RKO (cell line): ENCODE data around the gene GPR153.

ENCODE experiments used
- DNase-seq: peaks from one replicate; pipeline ENCODE4 v3.0.0-alpha.2; 2016; ENCODE audit warnings: low spot score

The GPR153 gene

DNA sequence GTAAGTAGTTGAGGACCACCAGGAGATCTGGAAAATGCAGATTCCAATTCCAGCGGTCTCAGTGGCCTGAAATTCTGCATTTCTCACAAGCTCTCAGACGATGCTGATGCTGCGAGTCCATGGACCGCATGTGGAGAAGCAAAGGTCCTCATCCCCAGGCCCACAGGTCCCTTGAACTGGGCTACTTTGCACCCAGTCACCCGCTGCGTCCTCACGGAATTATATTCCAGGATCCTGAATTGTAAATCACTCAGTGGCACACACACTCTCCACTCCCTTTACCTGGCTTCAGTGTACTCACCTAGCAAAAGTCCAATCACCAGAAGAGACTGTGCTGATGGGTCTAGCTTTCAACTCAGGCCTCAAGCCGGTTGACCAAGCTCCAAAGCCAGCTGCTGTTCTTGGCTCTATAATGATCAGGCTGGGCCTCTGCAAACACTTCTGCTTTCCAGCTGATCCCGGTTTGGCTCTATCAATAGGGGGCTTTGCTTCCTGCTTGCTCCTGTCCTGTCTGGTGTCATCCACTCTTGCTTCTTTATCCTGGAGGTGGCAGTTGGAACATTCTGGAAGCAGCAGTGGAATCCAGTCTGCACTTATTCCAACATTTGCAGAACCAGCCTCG, 60.6 kb downstream of the GPR153 start:
- no peak for DNase-seq

DNA sequence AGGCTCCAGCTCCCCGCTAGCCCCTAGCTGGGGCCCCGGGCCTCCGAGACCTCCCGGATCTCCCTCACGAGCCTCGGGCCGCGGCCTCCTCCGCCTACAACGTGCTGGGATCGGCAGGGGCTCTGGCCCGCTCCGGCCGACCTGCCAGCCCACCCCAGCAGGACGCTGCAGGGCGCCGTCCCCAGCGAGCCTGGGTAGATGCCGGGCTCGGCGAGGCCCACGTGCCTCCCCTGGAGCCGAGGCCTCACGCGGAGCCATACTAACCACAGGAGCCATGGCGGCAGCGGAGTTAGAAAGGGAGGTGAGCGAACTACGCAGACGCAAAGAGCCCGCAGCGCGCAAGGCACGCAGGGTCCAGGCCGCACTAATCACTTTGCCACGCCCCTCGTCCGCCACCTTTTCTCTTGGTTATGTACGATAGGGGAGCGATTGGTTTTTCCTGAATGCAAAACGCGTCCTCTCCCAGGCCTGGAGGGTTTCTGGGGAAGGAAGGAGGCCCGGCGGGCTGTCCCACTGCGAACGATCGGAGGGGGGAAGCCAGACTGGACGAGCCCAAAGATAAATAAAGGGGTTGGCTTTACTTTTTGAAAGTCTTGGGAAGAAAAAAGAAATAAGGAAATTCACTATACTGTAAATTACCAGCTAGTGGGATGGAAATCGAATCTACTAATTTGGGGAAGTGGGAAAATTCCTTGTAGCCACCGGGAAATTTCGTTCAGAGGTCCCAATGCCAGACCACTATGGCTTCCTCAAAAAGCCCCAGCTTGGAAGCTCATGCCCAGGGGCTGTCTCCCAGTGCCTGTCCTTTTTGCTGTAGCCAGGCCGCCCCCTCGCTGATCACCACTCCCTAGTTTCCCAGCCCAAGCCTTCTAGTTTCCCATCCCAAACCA, 61.4 kb downstream of the GPR153 start, which contains the start of gene RPL22:
RPL22 (minus strand) TSS at position 298 of the 890 bp plus-strand sequence; CDS start at position 276, 22 bp downstream.
- DNase-seq = peak; percentile 99

DNA sequence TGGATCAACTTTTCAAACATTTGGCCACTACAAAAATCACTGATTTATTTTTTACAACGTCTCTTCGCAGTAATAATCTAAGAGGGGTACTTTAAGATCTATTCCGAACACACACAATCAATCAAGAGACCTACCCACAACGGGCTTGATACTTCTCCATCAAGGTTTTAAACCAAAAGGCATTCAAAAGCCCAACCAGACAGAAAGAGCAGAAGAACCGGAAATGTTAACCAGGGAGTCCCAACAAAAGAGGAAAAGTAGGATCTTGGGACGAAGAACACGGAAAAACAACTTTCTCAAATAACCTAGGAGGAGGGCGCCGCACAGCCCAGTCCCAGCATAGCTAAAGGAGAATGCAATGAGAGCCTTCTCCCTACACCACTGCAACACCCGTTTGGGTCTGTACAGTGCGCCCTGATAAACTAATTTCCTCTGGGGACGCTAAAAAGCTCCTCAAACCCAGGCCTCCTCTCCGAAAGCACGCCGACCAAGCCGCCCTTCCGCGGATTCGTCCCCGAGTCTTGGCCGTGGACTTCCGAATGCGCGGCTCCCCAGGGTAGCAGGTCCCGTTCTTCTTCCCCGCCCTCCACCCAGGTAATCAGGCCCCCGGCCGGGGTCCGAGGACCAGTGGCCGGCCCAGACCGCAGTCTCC, 62.1 kb downstream of the GPR153 start:
- no peak for DNase-seq

DNA sequence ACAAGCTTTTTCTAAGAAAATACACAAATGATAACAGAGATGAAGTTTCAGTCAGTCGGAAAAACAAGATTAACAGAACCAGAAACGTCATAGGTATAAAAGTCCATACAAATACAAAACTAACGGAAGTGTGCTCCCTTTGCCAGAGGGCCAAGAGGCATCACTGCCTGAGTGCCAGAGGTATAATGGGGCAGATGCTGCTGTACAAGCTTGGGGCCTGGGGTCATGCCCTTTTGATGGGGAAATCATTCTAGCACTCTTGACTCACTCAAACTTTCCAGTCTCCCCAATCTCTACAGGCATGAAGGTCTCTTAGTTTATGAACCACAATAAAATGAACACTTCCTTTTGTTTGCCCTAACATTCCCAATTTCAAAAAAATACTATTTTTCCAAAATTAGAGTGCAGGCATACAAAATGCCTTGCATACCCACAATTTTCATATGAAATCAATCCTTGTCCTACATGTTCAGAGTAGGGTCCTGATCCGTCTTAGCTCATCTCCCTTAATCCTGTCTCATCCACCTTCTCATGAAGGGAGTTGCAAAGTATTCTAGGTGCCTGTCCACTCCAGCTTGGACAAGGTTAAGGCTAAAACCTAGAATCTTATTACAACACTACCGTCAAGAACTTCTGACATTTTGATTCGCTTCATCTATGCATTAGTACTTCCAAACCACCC, 63.0 kb downstream of the GPR153 start:
- DNase-seq = peak; percentile 68
